ENCODE measurements around the gene MYOZ1. TPM values are rescaled to one million over a fixed set of nuclear protein-coding genes. Genes with fewer than 3 reads are reported as not detected.
A peak's percentile ranks its signal among the peaks of the same experiment; 100 is the strongest.

MYOZ1 gene
- polyA plus RNA-seq, 1 of the 3 experiments (the other 2 are of a cell fraction): 0.26 TPM

DNA sequence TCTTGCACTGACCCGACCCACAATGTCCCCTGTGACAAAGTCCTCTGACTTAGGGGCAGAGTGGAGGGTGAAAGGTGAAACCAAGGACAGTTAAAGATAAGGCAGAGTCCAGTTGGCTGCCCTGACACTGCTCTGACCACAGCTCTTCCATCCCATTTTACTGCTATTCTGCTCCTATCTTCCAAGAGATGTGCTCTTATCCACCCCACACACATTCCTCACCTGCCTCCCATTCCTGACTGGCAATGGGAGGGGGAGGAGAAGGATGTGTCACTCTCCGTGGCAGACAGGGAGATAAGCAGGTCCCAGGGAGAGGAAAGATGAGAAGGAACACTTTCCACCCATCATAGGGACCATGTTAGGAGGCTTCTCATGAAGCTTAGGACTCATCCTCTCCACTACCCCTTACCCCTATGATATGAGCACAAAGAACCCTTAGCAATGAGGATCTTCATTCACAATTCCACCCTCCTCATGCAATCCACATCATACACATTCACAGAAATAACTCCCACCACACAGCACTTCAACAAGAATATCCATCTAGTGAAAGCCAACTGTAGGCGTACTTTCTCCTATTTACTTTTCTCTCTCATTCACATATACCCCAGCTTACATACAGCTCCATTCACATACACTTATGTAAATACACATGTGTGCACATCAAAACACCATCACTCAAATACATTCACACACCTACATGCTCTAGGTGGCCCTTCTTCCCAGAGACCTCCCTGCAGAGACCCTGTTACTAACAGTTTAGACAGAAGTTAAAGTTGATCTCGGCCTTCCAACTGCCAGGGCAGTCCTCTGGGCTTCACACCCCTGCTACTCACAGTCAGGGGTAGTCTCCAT lies 7.9 kb upstream of the MYOZ1 start:
- peaks cover 4% of the 10 kb centered on the region for H3F3A ChIP-seq (replicated peaks; ENCODE audit: insufficient read depth)
- no peaks in the 10 kb centered on the region for H3K36me3 ChIP-seq (replicated peaks in 1 of 2; ENCODE audit: control insufficient read depth in 1 of 2, insufficient read depth in 2 of 2, low read length in 1 of 2)
- ChIA-PET POLR2A (interaction anchor here (1.3 to 1.4 kb wide), 2 partner anchors 95 to 397 kb away, joined by 4 to 8 read pairs; partner anchors contain the start of genes MRPS16 and SEC24C), CTCF (interaction anchor here (1.2 to 17.2 kb wide), 2 partner anchors 16 to 120 kb away, joined by 3 to 216 read pairs; no protein-coding TSS in a partner anchor)
- no peaks in the 10 kb centered on the region for H3K9me2 ChIP-seq
- no peak overlapping the region for H3K27ac ChIP-seq (ENCODE audit: low read depth in 2 of 2, low read length in 1 of 2)
- H3K9ac ChIP-seq: no peak overlapping the region
- H4K20me1 ChIP-seq (ENCODE audit: insufficient read depth): no peaks in the 10 kb centered on the region
- 0 out of 4 replicates have a peak overlapping the region, but pooled peaks of 1 of the 2 experiments have one; percentile 79 for H3K4me3 ChIP-seq (ENCODE audit: low read depth in 2 of 2, low read length in 1 of 2)
- H3K4me2 ChIP-seq: peak overlapping the region; percentile 85; the same call in 1 of the 2 replicates
- no peak for DNase-seq
- H2AFZ ChIP-seq (ENCODE audit: low read depth): no peak overlapping the region
- no peaks in the 10 kb centered on the region for H3K27me3 ChIP-seq (ENCODE audit: insufficient read depth)
- H3K9me3 ChIP-seq: no peaks in the 10 kb centered on the region
- no peaks in the 10 kb centered on the region for H3K79me2 ChIP-seq (ENCODE audit: insufficient read depth)
- WGBS (ENCODE audit: low lambda C conversion rate): 71% methylated on average over 4 of the region's 4 CpGs
- TF ChIP-seq, protein P1, sequence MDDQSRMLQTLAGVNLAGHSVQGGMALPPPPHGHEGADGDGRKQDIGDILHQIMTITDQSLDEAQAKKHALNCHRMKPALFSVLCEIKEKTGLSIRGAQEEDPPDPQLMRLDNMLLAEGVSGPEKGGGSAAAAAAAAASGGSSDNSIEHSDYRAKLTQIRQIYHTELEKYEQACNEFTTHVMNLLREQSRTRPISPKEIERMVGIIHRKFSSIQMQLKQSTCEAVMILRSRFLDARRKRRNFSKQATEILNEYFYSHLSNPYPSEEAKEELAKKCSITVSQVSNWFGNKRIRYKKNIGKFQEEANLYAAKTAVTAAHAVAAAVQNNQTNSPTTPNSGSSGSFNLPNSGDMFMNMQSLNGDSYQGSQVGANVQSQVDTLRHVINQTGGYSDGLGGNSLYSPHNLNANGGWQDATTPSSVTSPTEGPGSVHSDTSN (IDR thresholded peaks at IDR 0.05): peak; percentile 29; the same call in 1 of the 2 replicates
- TF ChIP-seq, protein P2, sequence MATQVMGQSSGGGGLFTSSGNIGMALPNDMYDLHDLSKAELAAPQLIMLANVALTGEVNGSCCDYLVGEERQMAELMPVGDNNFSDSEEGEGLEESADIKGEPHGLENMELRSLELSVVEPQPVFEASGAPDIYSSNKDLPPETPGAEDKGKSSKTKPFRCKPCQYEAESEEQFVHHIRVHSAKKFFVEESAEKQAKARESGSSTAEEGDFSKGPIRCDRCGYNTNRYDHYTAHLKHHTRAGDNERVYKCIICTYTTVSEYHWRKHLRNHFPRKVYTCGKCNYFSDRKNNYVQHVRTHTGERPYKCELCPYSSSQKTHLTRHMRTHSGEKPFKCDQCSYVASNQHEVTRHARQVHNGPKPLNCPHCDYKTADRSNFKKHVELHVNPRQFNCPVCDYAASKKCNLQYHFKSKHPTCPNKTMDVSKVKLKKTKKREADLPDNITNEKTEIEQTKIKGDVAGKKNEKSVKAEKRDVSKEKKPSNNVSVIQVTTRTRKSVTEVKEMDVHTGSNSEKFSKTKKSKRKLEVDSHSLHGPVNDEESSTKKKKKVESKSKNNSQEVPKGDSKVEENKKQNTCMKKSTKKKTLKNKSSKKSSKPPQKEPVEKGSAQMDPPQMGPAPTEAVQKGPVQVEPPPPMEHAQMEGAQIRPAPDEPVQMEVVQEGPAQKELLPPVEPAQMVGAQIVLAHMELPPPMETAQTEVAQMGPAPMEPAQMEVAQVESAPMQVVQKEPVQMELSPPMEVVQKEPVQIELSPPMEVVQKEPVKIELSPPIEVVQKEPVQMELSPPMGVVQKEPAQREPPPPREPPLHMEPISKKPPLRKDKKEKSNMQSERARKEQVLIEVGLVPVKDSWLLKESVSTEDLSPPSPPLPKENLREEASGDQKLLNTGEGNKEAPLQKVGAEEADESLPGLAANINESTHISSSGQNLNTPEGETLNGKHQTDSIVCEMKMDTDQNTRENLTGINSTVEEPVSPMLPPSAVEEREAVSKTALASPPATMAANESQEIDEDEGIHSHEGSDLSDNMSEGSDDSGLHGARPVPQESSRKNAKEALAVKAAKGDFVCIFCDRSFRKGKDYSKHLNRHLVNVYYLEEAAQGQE (IDR thresholded peaks at IDR 0.05; ENCODE audit: low read depth, low read length): no peak
- H3K4me1 ChIP-seq (ENCODE audit: control insufficient read depth in 1 of 2, insufficient read depth in 2 of 2, low read depth in 1 of 2, low read length in 1 of 2): peaks cover 4 to 16% of the 10 kb centered on the region in 2 experiments; a peak in 1 of 4 replicates

DNA sequence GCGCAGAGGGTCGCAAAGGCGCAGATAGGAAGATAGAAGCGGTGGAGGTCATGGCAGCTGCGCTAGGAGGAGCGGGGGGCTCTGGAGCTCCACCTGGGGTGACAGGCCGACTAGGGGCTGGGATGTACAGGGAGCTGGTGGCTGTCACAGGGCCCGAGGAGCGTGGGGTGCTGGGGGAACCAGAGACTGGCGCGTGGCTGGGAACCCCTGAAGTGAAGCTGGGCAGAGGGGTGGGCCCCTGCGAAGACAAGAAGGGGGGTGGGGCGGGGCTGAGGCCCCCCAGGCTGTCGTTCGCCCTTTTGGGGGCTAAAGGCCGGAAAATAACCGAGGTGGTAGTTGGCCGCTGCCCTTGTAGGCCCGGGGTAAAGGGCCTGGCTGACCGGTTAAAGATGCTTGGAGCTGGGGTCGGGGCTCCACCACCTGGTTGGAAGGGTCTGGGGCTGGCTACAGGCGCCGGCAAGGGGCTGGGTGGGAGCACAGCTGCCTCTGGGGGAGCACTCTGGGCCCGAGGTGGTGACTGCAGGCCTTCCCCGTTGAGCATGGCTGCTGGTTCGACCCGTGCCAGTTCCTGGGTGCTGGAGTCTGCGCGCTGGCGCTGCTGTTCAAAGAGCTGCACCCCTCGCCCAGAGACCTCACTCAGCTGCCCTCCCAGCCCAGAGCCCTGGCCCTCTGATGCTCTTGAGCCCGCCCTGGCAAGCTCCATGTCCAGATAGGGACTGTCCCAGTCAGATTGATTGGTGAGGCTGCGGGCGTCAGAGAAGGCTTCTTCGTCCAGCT lies 6.8 kb upstream of the MYOZ1 start:
- no peaks in the 10 kb centered on the region for H3K9me2 ChIP-seq
- no peaks in the 10 kb centered on the region for H3K9me3 ChIP-seq
- TF ChIP-seq NRF1 (IDR thresholded peaks at IDR 0.05; ENCODE audit: low read depth, low read length) (peak; percentile 41; the same call in 1 of the 2 replicates), SIN3A (IDR thresholded peaks at IDR 0.05; ENCODE audit: borderline replicate concordance, low read depth, low read length) (no peak), TAF1 (IDR thresholded peaks at IDR 0.05; ENCODE audit: borderline replicate concordance, low read depth, low read length) (0 out of 2 replicates have a peak, but pooled peaks have one; percentile 5), FOXM1 (IDR thresholded peaks at IDR 0.05; ENCODE audit: low read depth) (no peak), CHD2 (IDR thresholded peaks at IDR 0.05; ENCODE audit: low read length, partially characterized antibody) (peak; percentile 1)
- H3K9ac ChIP-seq: peak overlapping the region; percentile 71
- peak overlapping the region; percentile 95 for H2AFZ ChIP-seq (ENCODE audit: low read depth)
- H3K27me3 ChIP-seq (ENCODE audit: insufficient read depth): no peaks in the 10 kb centered on the region
- H3F3A ChIP-seq (replicated peaks; ENCODE audit: insufficient read depth): peaks cover 4% of the 10 kb centered on the region
- peak overlapping the region; percentile 70 to 79 for H3K4me3 ChIP-seq (ENCODE audit: low read depth in 2 of 2, low read length in 1 of 2)
- ChIA-PET CTCF (interaction anchor here (0.7 to 17.2 kb wide), 11 partner anchors 12 to 401 kb away, joined by 3 to 216 read pairs (median 3); partner anchors contain the start of gene DNAJC9), POLR2A (interaction anchor here (0.6 to 1.4 kb wide), 5 partner anchors 21 to 543 kb away, joined by 3 to 8 read pairs (median 3); partner anchors contain the start of genes MRPS16 and SEC24C)
- 21% methylated on average over 12 of the region's 35 CpGs for WGBS (ENCODE audit: low lambda C conversion rate)
- H3K27ac ChIP-seq (ENCODE audit: low read depth in 2 of 2, low read length in 1 of 2): peak overlapping the region in 1 of 2 experiments; percentile 81
- no peaks in the 10 kb centered on the region for H4K20me1 ChIP-seq (ENCODE audit: insufficient read depth)
- H3K79me2 ChIP-seq (ENCODE audit: insufficient read depth): no peaks in the 10 kb centered on the region
- H3K36me3 ChIP-seq (replicated peaks in 1 of 2; ENCODE audit: control insufficient read depth in 1 of 2, insufficient read depth in 2 of 2, low read length in 1 of 2): no peaks in the 10 kb centered on the region
- H3K4me1 ChIP-seq (ENCODE audit: control insufficient read depth in 1 of 2, insufficient read depth in 2 of 2, low read depth in 1 of 2, low read length in 1 of 2): peaks cover 4 to 16% of the 10 kb centered on the region in 2 experiments; a peak in 1 of 4 replicates
- peak; percentile 70 for DNase-seq
- peak overlapping the region; percentile 85 for H3K4me2 ChIP-seq
